HG03571 (cell line): ENCODE results near the gene BRD1.

Experiments used
- ATAC-seq: cut with Tn5 transposase; IDR thresholded peaks from one replicate; pipeline ENCODE4 v1.9.1; 2021; ENCODE audit not compliant: unreplicated experiment

BRD1 gene

DNA sequence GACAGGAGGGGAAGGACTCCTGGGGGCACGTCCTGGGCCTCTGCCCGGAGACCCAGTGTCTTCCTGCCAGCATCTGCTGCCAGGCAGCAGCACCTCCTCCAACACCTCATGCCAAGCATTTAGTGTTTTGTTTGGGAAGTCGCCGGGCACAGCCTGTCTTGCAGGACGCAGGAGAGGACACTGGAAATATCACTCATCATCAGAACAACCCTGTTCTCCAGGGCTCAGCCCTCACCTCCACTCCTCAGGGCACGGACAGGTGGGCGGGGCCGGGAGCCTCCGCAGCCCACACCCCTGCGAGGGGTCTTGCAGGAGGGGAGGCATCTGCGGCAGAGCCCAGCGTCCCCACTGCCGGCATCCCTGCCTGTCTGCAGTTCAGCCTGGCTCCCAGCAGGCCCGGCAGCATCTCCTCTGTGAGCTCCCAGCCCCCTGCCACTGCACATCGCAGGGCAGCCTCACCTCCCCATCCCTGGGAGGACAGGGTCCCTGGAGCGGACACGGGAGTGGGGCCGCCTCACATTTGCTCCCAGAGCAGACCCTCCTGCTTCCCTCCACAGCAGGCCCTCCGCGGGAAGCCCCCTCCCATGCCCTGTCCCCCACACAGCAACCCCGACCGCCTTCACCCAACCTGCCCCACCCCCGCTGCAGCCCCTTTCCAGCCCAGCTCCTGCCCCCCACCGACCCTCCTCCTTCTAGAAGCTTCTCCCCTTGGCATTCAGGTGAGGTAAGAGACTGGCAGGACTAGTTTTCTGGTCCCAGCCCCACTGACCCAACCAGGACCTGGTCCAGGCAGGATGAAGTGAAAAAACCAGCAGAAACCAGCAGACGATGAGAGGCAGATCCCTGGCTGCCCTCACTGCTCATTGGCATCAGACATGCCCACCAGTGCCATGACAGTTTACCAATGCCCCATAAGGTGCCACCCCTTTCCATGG lies 72.7 kb downstream of the BRD1 start:
- no peak for ATAC-seq

DNA sequence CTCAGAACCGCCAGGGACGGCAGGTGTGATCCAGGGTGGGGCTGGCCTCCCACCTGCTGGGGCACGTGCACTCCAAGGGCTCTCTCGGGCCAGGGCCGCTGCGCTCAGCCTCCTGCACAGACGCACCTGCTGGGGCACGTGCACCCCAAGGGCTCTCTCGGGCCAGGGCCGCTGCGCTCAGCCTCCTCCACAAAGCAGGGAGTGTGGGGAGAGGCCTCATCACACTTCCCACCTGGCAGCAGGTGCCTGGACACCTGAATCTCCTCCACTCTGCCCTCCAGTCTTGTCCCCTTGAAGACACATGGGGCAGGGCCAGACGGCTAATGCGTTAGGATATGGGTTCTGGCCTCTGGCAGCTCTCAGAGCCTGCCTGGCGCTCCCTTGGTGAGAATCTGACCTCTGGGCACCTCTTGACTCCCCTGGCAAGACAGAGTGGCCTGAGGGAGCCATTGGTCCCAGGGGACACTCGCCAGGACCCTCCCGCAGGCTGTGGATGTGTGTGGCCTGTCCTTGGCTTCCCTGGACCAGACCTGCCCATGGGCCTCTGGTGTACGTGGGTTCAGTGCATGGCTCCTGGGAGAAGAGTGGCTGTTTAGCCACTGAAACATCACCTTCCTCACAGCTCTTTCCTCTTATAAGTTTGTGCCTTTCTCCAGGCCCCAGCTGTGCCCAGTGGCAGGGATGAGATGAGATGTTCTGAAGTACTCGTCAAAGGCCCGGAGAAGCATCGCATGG lies 73.5 kb downstream of the BRD1 start:
- no peak for ATAC-seq

DNA sequence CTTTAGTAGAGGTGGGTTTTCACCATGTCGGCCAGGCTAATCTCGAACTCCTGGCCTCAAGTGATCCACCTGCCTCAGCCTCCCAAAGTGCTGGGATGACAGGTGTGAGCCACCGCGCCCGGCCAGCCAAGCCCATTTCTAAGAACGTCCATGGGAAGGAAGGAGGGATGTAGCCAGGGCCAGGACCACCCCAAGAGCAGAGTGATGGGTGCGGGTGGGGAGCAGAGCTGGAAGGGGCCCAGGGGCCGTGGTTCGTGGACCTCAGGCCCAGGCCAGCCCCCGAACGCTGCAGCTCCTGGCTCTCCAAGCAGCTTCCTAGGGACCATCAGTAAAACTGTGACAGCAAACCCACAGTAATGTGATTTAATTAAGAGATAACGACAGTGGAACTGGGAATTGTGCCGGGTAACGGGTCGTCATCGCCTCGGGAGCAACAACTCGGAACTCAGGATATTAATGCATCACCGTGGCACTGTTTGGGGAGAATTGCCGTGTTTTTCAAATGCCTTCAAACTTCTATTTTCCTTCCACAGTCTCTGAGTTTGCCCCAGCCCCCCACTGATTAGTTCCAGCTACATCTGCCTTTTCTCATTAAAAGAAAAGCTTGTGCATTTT lies 74.3 kb downstream of the BRD1 start:
- ATAC-seq = no peak

DNA sequence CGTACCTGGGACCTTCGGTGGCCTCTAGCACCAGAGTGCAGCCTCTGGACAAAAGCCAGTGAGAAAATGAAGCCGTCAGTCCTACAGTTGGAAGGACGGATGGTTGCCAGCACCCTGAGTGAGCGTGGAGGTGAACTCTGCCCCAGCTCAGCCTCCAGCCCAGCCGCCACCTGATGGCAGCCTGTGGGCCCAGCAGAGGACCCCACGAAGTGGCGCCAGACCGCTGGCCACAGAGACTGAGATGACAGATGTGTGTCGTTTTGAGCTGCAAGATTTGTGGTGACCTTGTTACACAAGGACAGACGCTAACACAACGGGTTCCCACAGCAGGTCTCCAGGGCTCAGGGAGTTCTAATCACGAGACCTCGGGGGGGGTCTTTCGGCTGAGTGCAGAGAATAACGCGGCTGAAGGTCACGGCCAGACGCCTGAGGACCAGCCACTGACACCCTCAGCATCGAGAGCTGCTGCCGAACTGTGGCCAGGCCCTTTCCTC lies 75.0 kb downstream of the BRD1 start:
- no peak for ATAC-seq

DNA sequence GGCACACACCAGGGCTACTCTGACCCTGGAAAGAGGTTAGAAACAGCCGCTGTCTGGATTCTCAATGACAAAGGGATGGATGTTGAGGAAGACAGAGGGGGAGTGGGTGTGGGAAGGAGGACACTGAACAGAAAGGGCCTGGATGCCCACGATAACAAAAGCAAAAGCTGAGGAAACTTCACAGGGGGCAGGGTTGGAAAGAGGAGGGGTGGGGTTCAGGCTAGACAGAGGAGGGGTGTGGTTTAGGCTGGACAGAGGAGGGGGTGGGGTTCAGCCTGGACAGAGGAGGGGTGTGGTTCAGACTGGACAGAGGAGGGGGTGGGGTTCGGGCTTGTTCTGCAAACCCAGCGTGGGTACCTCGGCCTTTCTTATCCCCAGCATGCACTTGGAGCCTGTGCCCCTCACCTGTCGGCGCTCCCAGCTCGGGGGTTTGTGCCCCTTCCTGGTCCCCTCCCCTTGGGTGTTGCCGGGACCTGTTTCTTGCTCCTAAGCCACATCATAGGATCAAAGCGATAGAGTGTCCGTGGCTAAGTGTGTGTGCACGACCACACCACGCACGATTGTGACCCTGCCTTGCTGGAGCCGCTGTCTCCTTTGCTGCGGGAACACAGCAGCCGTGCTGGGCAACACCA lies 75.6 kb downstream of the BRD1 start:
- no peak for ATAC-seq

DNA sequence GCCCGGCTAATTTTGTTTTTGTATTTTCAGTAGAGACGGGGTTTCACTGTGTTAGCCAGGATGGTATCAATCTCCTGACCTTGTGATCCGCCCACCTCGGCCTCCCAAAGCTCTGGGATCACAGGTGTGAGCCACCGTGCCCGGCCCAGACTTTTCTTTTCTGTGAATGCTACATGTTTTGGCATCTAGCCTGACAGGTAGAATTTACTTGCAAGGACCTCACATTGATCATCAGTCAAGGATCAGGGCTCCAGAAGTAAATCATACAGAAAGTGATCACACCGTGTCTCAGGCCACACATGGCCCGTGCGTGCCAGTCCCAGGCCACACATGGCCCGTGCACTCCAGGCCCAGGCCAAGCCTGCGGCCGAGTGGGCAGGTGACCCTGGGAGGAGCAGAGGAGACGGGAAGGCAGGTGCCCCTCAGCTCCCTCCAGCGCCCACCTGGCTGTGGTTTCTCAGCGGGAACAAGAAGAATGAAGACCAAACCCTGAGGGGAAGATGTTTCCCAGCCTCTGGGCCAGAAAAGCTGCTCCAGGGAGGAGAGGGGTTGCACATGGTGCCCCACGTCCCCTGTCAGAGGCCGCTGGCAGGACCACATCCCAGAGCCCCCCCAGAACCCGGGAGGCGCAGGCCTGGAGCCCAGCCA lies 76.2 kb downstream of the BRD1 start:
- no peak for ATAC-seq

DNA sequence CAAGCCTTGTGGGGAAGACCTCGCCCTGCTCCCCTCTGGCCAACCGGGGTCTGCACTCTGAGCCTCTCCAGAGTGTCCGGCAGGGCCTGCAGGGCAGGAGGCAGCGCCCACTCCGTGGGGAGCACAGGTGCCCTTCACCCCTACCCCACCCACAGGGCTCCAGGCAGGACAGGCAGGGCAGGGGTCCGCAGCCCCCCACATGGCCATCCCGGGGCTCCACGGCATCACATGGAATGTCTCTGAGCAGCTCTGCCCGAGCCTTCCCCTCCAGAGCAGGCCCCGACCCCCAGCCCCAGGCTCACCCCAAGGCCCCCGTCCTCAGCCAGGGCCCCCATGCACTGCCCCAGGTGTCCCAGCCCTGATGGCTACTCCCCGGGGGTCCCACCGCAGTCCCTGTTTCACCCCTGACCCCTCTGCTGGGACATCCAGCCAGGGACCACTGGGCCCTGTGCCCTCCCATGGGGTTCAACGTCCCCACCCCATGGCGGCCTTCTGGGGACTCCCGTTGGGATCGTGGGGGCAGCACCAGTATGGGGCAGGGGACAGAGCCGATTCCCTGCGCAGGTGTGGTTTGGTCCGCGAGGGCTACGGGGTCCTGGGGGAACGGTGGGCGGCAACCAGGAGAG lies 77.7 kb downstream of the BRD1 start:
- no peak for ATAC-seq

DNA sequence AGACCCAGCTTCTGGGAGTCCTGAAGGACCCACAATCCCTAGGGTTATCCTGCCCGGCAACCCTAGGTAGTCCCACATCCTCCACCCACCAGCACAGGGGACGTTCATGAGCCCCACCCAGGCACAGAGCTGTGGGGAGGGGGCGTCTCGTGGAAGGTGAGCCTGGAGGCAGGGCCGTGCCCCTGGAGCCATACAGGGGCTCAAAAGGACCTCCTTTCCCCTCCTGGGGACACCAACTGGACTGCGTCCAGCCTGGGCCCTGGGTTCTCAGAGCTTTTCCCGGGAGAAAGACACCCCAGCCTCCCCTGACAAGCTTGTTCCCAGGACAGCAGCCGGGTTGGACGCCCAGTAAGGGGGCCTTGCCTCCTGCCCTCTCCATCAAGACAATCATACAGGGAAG lies 78.4 kb downstream of the BRD1 start:
- no peak for ATAC-seq

DNA sequence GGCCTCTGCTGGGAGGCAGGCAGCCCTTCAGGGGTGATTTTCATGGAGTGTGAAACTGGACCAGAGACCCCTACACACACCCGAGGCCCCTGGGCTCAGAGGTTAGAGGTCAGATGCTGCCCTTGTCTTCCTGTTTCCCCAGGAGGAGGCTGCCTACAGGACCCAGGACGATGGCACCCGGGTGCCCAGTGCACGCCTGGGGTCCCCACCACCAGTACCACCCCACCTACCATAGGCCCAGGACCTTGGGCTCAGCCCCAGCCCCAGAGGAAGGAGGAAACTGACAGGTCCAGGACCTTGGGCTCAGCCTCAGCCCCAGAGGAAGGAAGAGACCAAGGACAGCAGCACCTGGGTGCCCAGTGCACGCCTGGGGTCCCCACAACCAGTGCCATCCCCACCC lies 79.2 kb downstream of the BRD1 start:
- ATAC-seq = no peak

DNA sequence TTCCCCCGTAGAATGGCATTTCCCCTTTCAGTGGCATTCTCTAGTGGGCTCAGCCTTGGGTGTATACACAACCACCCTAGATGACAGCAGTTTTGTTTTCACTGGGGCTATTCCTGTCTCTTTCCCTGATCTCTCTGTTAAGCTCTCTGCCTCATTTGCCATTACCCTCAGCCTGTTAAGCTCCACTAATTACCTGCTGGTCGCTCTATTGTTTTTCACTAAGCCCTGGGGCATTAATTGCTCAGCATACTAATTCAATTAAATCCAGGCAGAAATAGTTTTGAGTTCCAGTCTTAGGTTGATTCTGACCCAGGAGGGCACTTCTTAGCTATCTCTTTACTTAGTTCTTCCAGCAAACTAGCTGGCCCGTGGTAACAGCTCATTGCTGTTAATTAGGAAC lies 80.0 kb downstream of the BRD1 start:
- ATAC-seq = no peak

DNA sequence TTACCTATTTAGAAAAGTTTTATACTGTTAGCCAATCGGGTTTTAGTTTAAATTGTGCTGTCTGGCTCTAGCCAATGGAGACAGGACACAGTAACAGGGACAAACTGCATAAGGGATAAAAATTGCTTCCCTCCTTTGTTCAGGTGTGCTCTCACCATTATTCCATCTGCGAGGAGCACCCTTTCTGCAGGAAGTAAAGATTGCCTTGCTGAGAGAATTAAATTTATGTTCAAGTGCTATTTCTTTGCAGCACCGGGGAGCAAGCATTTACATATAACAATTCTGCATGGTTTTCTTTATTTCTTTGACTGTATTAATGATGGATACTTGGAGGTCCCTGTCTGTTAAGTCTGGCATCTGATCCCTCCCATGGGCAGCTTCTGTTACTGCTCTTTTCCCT lies 80.5 kb downstream of the BRD1 start:
- ATAC-seq = no peak

DNA sequence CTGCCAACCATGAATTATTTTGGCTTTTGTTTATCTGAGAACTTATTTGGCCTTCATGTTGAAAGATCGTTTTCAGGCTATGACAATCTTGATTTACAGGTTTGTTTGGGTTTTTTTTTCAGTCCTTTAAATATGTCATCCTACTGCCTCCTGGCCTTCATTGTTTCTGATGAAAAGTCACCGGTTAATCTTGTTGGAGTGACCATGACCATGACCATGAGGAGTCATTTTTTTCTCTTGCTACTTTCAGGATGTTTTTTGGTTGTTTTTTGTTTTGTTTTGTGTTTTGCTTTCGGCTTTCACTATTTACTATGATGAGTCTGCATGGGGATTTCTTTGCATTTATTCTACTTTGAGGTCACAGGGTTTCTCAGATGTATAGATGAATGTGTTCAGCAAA lies 81.6 kb downstream of the BRD1 start:
- ATAC-seq = no peak

DNA sequence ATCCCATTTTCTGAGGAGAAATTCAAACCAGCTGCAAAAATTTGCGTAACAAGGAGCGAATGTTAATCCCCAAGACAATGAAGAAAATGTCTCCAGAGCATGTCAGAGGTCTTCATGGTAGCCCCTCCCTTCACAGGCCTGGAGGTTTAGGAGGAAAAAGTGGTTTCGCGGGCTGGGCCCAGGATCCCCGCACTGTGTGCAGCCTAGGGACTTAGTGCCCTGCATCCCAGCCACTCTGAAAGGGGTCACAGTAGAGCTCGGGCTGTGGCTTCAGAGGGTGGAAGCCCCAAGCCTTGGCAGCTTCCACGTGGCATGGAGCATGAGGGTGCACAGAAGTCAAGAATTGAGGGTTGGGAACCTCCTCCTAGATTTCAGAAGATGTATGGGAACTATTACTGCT lies 87.4 kb downstream of the BRD1 start:
- no peak for ATAC-seq

DNA sequence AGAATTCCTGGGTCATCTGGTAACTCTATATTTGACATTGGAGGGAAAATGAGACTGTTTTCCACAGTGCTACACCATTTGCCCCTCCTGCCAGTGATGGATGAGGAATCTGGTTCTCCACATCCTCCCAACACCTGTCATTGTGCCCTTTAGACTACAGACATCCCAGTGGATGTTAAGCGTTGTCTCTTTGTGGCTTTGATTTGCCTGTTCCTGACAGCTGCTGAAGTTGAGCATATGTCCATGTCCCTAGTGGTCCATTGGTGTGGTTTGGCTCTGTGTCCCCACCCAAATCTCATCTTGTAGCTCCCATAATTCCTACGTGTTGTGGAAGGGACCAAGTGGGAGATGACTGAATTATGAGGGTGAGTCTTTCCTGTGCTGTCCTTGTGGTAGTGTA lies 88.5 kb downstream of the BRD1 start:
- ATAC-seq = no peak

DNA sequence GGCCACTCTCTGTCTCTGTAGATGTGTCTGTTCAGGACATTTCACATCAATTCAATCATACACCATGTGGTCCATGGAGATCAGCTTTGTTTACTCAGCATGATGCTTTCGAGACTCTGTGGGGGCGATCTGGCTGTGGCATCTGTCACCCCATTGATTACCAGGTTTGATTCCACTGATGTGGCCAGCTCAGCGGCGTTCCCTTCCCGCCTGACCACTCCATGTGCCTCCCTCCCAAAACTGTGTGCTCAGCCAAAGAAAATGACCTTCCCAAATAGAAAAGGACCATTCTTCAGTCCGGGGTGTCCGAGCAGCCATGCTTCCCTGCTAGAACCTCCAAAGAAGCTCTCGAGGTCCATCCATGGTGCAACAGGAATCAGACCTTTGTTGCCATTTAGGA lies 89.1 kb downstream of the BRD1 start:
- ATAC-seq = no peak

DNA sequence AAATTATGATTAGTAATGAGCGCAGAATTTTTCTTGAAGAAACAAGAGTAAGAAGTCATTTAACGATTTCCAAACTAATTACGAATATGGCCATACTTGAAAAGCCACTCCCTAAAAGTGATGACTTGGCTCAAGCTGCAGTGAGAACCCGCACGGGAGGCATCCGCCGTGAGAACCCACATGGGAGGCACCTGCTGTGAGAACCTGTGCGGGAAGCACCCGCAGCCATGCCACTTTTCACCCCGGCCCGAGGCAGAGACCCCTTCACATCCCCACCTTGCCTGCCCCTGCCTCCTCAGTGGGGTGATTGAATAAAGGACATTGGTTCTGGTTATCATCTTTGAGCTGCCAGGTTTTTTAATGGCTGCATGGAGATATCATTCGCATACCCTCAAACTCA lies 89.7 kb downstream of the BRD1 start:
- ATAC-seq = no peak

DNA sequence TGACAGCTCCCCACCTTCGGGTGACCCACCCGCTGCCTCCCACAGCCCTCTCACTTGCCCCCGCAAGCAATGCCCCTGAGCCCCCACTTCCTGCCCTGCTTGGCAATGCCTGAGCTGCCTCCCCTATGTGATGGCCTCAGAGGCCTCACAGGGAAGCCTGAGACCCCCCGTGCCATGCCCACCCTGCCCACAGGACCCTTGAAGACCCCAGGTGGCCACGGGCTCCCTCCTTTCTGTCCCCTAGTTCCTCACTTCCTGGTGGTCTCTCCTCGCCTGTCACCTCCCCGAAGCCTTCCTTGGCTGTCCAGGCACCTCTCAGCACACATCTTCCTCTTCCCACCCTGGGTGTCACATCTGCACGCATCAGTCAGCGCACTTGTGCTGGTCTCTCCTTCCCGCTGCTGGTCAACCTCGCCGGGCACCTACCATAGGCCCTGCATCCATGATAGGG lies 90.5 kb downstream of the BRD1 start:
- ATAC-seq = no peak

DNA sequence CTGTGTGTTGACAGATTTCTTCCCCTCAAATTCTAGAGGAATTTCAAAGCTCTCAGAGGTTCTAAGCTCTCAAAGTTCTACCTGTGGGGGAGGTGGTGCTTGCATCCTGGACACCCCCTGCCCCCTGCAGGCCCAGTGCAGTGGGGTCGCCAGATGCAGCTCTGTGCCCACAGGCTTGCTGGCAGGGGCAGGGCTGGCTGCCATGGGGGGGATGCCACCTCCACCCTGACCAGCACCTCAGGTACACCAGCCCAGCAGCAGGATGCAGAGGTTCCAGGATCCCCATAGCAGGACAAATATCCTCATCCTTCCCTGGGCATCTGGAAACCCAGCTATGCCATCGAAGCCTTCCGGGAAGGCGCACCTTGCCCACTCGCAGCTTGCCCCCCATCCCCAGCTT lies 91.1 kb downstream of the BRD1 start:
- ATAC-seq = no peak

DNA sequence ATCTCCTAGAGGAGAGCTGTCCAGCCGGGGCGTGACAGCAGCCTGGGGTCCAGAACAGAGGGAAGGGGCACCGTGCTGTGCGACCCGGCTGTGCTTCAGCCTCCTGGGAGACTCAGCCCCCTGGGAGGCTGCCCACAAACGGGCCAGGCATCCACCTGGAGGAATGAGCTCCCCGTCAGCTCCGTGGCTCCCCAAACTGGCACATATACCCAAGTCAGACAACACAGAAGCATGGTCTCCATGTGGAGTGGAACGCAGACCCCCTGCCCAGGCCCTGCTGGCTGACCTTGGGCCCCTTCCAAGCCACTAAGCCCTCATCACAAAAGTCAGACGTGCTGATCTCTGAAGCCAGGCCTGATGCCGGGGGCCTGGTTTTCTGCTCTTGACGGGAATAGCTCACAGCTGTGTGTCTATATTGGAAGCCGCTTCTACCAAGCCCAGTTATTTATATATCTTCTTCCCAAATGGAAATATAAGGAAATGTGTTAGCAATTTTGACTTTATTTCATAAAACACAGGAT lies 91.7 kb downstream of the BRD1 start:
- no peak for ATAC-seq

DNA sequence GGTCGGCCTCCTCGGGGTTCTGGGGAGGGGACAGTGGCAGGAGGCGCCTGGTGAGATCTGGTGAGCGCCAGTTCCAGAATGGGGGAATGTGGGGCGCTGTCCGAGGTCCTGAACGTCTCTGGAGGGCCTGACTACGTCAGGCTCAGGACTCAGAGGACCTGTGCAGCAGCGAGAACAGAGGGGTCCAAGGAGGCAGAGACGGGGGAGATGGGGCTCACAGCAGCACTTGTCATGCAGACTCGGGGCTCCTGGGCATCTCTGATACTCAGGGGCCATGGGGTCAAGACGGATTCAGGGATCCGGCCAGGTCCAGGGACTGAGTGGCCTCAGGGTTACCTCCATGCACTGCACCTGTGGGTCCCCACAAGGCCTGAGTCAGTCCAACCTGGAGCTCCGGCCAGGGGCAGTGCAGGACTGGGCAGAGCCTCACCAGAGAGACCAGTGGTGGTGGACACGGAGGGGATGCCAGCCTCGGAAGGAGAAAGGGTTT lies 92.2 kb downstream of the BRD1 start:
- no peak for ATAC-seq
